22Rv1 (cell line): ENCODE data around the gene ANAPC16.

Source experiments
- H3K27ac ChIP-seq: fragments of 450-650 bp; 2 replicates; pipeline ENCODE4 v1.5.1; 2017
- ZFX ChIP-seq: fragments of 450-650 bp; IDR thresholded peaks from 2 replicates; pipeline ENCODE4 v1.6.1; 2017; ENCODE audit warnings: antibody characterized with exemption, borderline replicate concordance
- TF ChIP-seq, protein P1 (sequence below): fragments of 450-650 bp; IDR thresholded peaks from 2 replicates; pipeline ENCODE4 v1.5.1; 2017; ENCODE audit warnings: mild to moderate bottlenecking

ANAPC16 gene

DNA sequence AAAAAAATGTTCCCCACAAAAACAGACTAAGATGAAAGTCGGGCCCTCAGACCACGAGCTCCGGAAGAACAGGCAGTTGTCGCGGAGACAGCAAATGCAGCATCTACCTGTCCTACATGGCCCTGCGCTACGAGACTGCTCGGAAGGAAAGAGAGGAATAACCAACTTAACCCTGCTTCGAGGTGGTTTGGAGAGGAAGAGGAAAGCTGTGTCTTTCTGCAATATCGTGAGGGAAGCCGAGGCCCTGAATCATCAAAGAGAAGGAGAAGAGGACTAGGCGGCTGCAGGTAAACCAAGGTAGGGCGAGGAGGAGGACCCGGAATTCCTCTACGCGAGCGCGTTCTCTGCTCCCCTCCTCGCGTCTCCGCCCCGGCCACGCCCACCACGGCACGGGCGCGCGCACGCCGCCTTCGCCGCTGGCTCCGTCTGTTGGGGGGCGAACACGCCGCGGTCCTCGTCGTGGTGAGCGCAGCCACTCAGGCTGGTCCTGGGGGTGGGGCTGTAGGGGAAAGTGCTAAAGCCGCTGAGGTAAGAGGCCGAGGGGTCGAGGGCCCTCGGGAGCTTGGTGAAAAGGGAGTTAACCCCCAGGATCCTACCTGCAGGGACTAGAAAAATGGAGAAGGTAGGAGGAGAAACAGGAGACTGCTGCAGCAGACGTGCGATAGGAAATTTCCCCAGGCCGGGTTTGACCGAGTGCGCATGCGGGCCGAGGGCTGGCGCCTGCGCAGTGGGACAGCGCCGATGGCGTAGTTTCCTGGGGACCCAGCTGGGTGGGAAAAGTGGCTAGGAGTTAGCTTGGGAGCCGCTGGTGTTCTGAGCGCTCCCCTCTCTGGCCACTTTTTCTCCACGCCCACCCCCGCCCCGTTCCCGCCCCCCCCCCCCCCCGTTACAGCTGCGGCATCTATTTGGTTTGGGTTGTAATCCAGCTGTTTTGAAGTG is at the start of gene ANAPC16, which contains the start of gene ASCC1:
ANAPC16 (plus strand) TSS at position 402 of the 939 bp plus-strand sequence. CDS start 7,903 bp downstream, outside the sequence.
ASCC1 (minus strand) TSS at position 666 of the 939 bp plus-strand sequence. CDS start 2,978 bp downstream, outside the sequence.
- TF ChIP-seq ZFX = no peak
- TF ChIP-seq, protein P1, sequence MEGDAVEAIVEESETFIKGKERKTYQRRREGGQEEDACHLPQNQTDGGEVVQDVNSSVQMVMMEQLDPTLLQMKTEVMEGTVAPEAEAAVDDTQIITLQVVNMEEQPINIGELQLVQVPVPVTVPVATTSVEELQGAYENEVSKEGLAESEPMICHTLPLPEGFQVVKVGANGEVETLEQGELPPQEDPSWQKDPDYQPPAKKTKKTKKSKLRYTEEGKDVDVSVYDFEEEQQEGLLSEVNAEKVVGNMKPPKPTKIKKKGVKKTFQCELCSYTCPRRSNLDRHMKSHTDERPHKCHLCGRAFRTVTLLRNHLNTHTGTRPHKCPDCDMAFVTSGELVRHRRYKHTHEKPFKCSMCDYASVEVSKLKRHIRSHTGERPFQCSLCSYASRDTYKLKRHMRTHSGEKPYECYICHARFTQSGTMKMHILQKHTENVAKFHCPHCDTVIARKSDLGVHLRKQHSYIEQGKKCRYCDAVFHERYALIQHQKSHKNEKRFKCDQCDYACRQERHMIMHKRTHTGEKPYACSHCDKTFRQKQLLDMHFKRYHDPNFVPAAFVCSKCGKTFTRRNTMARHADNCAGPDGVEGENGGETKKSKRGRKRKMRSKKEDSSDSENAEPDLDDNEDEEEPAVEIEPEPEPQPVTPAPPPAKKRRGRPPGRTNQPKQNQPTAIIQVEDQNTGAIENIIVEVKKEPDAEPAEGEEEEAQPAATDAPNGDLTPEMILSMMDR = no peak
- H3K27ac ChIP-seq = peak within 1 kb of the TSS; percentile 96

DNA sequence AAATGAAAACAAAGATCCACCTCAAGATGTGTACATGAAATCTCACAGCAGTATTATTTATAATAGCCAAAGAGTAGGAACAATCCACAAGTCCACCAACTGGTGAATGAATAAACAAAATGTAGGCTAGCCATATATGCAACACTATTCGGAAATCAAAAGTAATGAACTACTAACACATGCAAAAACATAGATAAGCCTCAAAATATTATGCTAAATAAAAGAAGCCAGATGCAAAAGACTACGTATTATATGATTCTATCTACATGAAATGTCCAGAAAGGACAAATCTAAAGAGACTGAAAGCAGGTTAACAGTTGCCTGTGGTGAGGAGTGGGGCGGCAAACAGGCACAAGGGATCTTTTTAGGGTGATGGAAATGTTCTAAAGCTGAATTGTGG is 48.7 kb upstream of the ANAPC16 start:
- H3K27ac ChIP-seq = no peak overlapping the region
- TF ChIP-seq ZFX = no peak
- TF ChIP-seq, protein P1 = no peak

DNA sequence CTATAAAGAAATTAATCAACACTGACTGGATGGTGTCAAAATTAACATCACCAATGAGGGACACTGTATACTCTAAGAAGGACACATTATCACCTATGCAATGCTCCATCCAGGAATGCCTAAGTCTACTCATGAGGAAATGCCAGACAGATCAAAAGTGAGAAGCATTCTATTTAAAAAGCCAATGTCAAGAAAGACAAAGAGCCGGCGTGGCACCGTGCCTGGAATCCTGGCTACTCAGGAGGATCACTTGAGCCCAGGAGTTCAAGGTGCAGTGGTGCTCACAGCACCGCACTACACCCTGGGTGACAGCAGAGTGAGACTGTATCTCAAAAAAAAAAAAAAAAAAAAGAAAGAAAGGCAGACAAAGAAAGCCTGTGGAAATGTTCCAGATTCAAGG is 45.5 kb upstream of the ANAPC16 start:
- TF ChIP-seq ZFX = no peak
- TF ChIP-seq, protein P1 = no peak

DNA sequence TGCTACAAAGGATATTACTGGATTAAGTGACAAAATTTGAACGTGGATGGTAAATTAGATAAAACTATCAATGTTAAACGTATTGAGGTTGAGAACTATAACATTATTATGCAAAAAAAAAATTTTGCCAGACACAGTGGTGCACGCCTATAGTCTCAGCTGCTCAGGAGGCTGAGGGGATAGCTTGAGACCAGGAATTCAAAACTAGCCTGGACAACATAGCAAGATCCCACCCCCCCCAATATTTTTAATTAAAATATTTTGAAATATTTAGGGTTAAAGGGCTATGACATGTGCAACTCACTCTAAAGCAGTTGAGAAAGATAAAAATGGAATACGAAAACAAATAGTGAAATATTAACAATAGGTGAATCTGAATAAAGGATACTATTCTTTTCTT is 45.1 kb upstream of the ANAPC16 start:
- no peak overlapping the region for H3K27ac ChIP-seq
- TF ChIP-seq ZFX = no peak
- TF ChIP-seq, protein P1 = no peak

More for the DNA sequence above, 45.5 kb upstream of the ANAPC16 start:
- H3K27ac ChIP-seq = no peak overlapping the region

DNA sequence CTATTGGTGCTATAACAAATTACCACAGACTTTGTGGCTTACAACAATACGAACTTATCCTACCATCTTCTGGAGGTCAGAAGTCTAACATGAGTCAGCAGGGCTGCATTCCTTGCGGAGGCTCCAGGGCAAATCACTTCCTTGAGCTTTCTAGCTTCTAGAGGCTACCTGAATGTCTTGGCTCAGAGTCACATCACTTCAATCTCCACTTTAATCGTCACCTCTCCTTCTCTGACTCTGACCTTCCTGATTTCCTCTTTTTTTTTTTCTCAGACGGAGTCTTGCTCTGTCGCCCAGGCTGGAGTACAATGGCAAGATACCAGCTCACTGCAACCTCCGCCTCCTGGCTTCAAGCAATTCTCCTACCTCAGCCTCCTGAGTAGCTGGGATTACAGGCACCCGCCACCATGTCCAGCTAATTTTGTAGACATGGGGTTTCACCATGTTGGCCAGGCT is 44.6 kb upstream of the ANAPC16 start:
- no peak for TF ChIP-seq ZFX
- TF ChIP-seq, protein P1 = no peak
- no peak overlapping the region for H3K27ac ChIP-seq

DNA sequence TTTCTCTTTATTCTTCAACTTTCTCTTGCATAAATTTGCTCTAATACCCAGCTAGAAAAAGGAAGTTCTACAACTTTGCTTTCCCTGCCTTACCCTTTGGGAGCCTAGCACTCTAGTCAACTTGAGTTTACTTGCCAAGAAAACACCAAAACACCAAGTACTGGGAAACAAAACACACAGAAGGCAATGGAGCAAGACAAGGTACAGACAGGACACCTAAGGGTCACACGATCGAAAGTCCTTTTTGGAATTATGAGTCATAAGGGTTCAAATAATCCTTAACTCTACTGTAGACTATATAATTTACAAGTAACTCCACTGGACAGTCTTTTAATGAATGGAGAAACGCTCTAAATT is 42.6 kb upstream of the ANAPC16 start:
- H3K27ac ChIP-seq = no peak overlapping the region

More for the DNA sequence above, 42.6 kb upstream of the ANAPC16 start:
- TF ChIP-seq ZFX = no peak
- TF ChIP-seq, protein P1 = no peak
